ENCODE measurements around the gene TMPRSS13.
A peak's percentile ranks its signal among the peaks of the same experiment; 100 is the strongest.

Gene TMPRSS13

GRCh38 chr11:117901601-117902000 is 27.6 kb downstream of the TMPRSS13 start:
- H3K4me1 ChIP-seq (ENCODE audit: control insufficient read depth in 1 of 2, insufficient read depth in 2 of 2, low read length in 2 of 2), result no peaks in the 10 kb centered on the region
- no peaks in the 10 kb centered on the region for H3K36me3 ChIP-seq (ENCODE audit: control insufficient read depth in 1 of 2, insufficient read depth in 2 of 2, low read length in 2 of 2)
- no peak overlapping the region for H3K27ac ChIP-seq (ENCODE audit: low read length)
- H3K4me3 ChIP-seq (ENCODE audit: low read depth in 1 of 2, low read length in 2 of 2), result no peak overlapping the region
- H3K27me3 ChIP-seq (ENCODE audit: low read depth, low read length), result no peaks in the 10 kb centered on the region
- H3K9me3 ChIP-seq (ENCODE audit: control insufficient read depth in 1 of 2, low read length in 2 of 2), result no peaks in the 10 kb centered on the region

- Histone ChIP-seq H3K9me3 (ENCODE audit: control insufficient read depth in 1 of 2, low read length in 2 of 2) (no peaks in the 10 kb centered on the region), H3K27me3 (ENCODE audit: low read depth, low read length) (no peaks in the 10 kb centered on the region), H3K27ac (ENCODE audit: low read length) (no peak overlapping the region), H3K36me3 (ENCODE audit: control insufficient read depth in 1 of 2, insufficient read depth in 2 of 2, low read length in 2 of 2) (no peaks in the 10 kb centered on the region), H3K4me1 (ENCODE audit: control insufficient read depth in 1 of 2, insufficient read depth in 2 of 2, low read length in 2 of 2) (no peaks in the 10 kb centered on the region), H3K4me3 (ENCODE audit: low read depth in 1 of 2, low read length in 2 of 2) (no peak overlapping the region)
Observed at GRCh38 chr11:117900720-117901440, 28.3 kb downstream of the TMPRSS13 start.

GRCh38 chr11:117900121-117900648 is 29.0 kb downstream of the TMPRSS13 start:
- Histone ChIP-seq H3K27ac (ENCODE audit: low read length) (no peak overlapping the region), H3K9me3 (ENCODE audit: control insufficient read depth in 1 of 2, low read length in 2 of 2) (no peaks in the 10 kb centered on the region), H3K27me3 (ENCODE audit: low read depth, low read length) (no peaks in the 10 kb centered on the region), H3K4me3 (ENCODE audit: low read depth in 1 of 2, low read length in 2 of 2) (no peak overlapping the region), H3K4me1 (ENCODE audit: control insufficient read depth in 1 of 2, insufficient read depth in 2 of 2, low read length in 2 of 2) (no peaks in the 10 kb centered on the region), H3K36me3 (ENCODE audit: control insufficient read depth in 1 of 2, insufficient read depth in 2 of 2, low read length in 2 of 2) (no peaks in the 10 kb centered on the region)

- H3K4me1 ChIP-seq (ENCODE audit: control insufficient read depth in 1 of 2, insufficient read depth in 2 of 2, low read length in 2 of 2), result no peaks in the 10 kb centered on the region
- H3K27ac ChIP-seq (ENCODE audit: low read length), result no peak overlapping the region
- no peaks in the 10 kb centered on the region for H3K9me3 ChIP-seq (ENCODE audit: control insufficient read depth in 1 of 2, low read length in 2 of 2)
- H3K4me3 ChIP-seq (ENCODE audit: low read depth in 1 of 2, low read length in 2 of 2), result no peak overlapping the region
- no peaks in the 10 kb centered on the region for H3K36me3 ChIP-seq (ENCODE audit: control insufficient read depth in 1 of 2, insufficient read depth in 2 of 2, low read length in 2 of 2)
- no peaks in the 10 kb centered on the region for H3K27me3 ChIP-seq (ENCODE audit: low read depth, low read length)
Observed at GRCh38 chr11:117898059-117898458, 31.1 kb downstream of the TMPRSS13 start.

- Histone ChIP-seq H3K36me3 (ENCODE audit: control insufficient read depth in 1 of 2, insufficient read depth in 2 of 2, low read length in 2 of 2) (no peaks in the 10 kb centered on the region), H3K9me3 (ENCODE audit: control insufficient read depth in 1 of 2, low read length in 2 of 2) (peaks cover 0 to 4% of the 10 kb centered on the region in 2 donors), H3K27me3 (ENCODE audit: low read depth, low read length) (no peaks in the 10 kb centered on the region), H3K4me1 (ENCODE audit: control insufficient read depth in 1 of 2, insufficient read depth in 2 of 2, low read length in 2 of 2) (no peaks in the 10 kb centered on the region), H3K4me3 (ENCODE audit: low read depth in 1 of 2, low read length in 2 of 2) (no peak overlapping the region), H3K27ac (ENCODE audit: low read length) (no peak overlapping the region)
Observed at GRCh38 chr11:117892651-117893050, 36.6 kb downstream of the TMPRSS13 start.

- Histone ChIP-seq H3K27ac (ENCODE audit: low read length) (no peak overlapping the region), H3K9me3 (ENCODE audit: control insufficient read depth in 1 of 2, low read length in 2 of 2) (peaks cover 0 to 4% of the 10 kb centered on the region in 2 donors), H3K4me1 (ENCODE audit: control insufficient read depth in 1 of 2, insufficient read depth in 2 of 2, low read length in 2 of 2) (no peaks in the 10 kb centered on the region), H3K36me3 (ENCODE audit: control insufficient read depth in 1 of 2, insufficient read depth in 2 of 2, low read length in 2 of 2) (no peaks in the 10 kb centered on the region), H3K27me3 (ENCODE audit: low read depth, low read length) (no peaks in the 10 kb centered on the region), H3K4me3 (ENCODE audit: low read depth in 1 of 2, low read length in 2 of 2) (no peak overlapping the region)
Observed at GRCh38 chr11:117891362-117891761, 37.8 kb downstream of the TMPRSS13 start.

GRCh38 chr11:117888139-117888566 is 41.0 kb downstream of the TMPRSS13 start:
- Histone ChIP-seq H3K27me3 (ENCODE audit: low read depth, low read length) (no peaks in the 10 kb centered on the region), H3K4me3 (ENCODE audit: low read depth in 1 of 2, low read length in 2 of 2) (no peak overlapping the region), H3K4me1 (ENCODE audit: control insufficient read depth in 1 of 2, insufficient read depth in 2 of 2, low read length in 2 of 2) (peaks cover 0 to 21% of the 10 kb centered on the region in 2 donors), H3K36me3 (ENCODE audit: control insufficient read depth in 1 of 2, insufficient read depth in 2 of 2, low read length in 2 of 2) (no peaks in the 10 kb centered on the region), H3K9me3 (ENCODE audit: control insufficient read depth in 1 of 2, low read length in 2 of 2) (peaks cover 0 to 4% of the 10 kb centered on the region in 2 donors), H3K27ac (ENCODE audit: low read length) (no peak overlapping the region)

- Histone ChIP-seq H3K4me3 (ENCODE audit: low read depth in 1 of 2, low read length in 2 of 2) (no peak overlapping the region), H3K27me3 (ENCODE audit: low read depth, low read length) (no peaks in the 10 kb centered on the region), H3K27ac (ENCODE audit: low read length) (no peak overlapping the region), H3K4me1 (ENCODE audit: control insufficient read depth in 1 of 2, insufficient read depth in 2 of 2, low read length in 2 of 2) (peaks cover 0 to 25% of the 10 kb centered on the region in 2 donors), H3K36me3 (ENCODE audit: control insufficient read depth in 1 of 2, insufficient read depth in 2 of 2, low read length in 2 of 2) (no peaks in the 10 kb centered on the region), H3K9me3 (ENCODE audit: control insufficient read depth in 1 of 2, low read length in 2 of 2) (peaks cover 0 to under 1% of the 10 kb centered on the region in 2 donors)
Observed at GRCh38 chr11:117887431-117888138, 41.6 kb downstream of the TMPRSS13 start.

- peak overlapping the region in 1 of 2 donors; percentile 21 for H3K4me3 ChIP-seq (ENCODE audit: low read depth in 1 of 2, low read length in 2 of 2)
- H3K9me3 ChIP-seq (ENCODE audit: control insufficient read depth in 1 of 2, low read length in 2 of 2), result no peaks in the 10 kb centered on the region
- H3K36me3 ChIP-seq (ENCODE audit: control insufficient read depth in 1 of 2, insufficient read depth in 2 of 2, low read length in 2 of 2), result no peaks in the 10 kb centered on the region
- no peaks in the 10 kb centered on the region for H3K27me3 ChIP-seq (ENCODE audit: low read depth, low read length)
- H3K4me1 ChIP-seq (ENCODE audit: control insufficient read depth in 1 of 2, insufficient read depth in 2 of 2, low read length in 2 of 2), result peaks cover 0 to 35% of the 10 kb centered on the region in 2 donors
- peak overlapping the region; percentile 81 for H3K27ac ChIP-seq (ENCODE audit: low read length)
Observed at GRCh38 chr11:117885777-117886176, 43.4 kb downstream of the TMPRSS13 start.

GRCh38 chr11:117884994-117885393 is 44.2 kb downstream of the TMPRSS13 start:
- H3K9me3 ChIP-seq (ENCODE audit: control insufficient read depth in 1 of 2, low read length in 2 of 2), result no peaks in the 10 kb centered on the region
- no peak overlapping the region for H3K4me3 ChIP-seq (ENCODE audit: low read depth in 1 of 2, low read length in 2 of 2)
- no peaks in the 10 kb centered on the region for H3K27me3 ChIP-seq (ENCODE audit: low read depth, low read length)
- H3K4me1 ChIP-seq (ENCODE audit: control insufficient read depth in 1 of 2, insufficient read depth in 2 of 2, low read length in 2 of 2), result peaks cover 0 to 36% of the 10 kb centered on the region in 2 donors
- H3K27ac ChIP-seq (ENCODE audit: low read length), result peak overlapping the region; percentile 81
- no peaks in the 10 kb centered on the region for H3K36me3 ChIP-seq (ENCODE audit: control insufficient read depth in 1 of 2, insufficient read depth in 2 of 2, low read length in 2 of 2)

- H3K4me1 ChIP-seq (ENCODE audit: control insufficient read depth in 1 of 2, insufficient read depth in 2 of 2, low read length in 2 of 2), result peaks cover 0 to 38% of the 10 kb centered on the region in 2 donors
- H3K4me3 ChIP-seq (ENCODE audit: low read depth in 1 of 2, low read length in 2 of 2), result peak overlapping the region; percentile 8 to 17
Observed at GRCh38 chr11:117883063-117883462, 46.1 kb downstream of the TMPRSS13 start.

More at GRCh38 chr11:117883063-117883462, 46.1 kb downstream of the TMPRSS13 start:
- Histone ChIP-seq H3K36me3 (ENCODE audit: control insufficient read depth in 1 of 2, insufficient read depth in 2 of 2, low read length in 2 of 2) (no peaks in the 10 kb centered on the region), H3K9me3 (ENCODE audit: control insufficient read depth in 1 of 2, low read length in 2 of 2) (no peaks in the 10 kb centered on the region), H3K27me3 (ENCODE audit: low read depth, low read length) (peaks cover 8% of the 10 kb centered on the region), H3K27ac (ENCODE audit: low read length) (no peak overlapping the region)
